ENCODE data around the gene NDUFC2. TPM values are rescaled to one million over a fixed set of nuclear protein-coding genes. Genes with fewer than 3 reads are reported as not detected.
A peak's percentile ranks its signal among the peaks of the same experiment; 100 is the strongest.

NDUFC2 gene
- total and polyA plus RNA-seq, 2 of the 13 experiments (the other 11 are each of a cell fraction or from before 2014, with no cell fraction given) = 256 to 363 TPM

- no peak for TF ChIP-seq ZNF343 (CRISPR knock-in tag; IDR thresholded peaks at IDR 0.05)
- peak; percentile 55; the same call in 1 of the 2 replicates for TF ChIP-seq ZKSCAN8 (CRISPR knock-in tag; IDR thresholded peaks at IDR 0.05; ENCODE audit: borderline replicate concordance)
- TF ChIP-seq ZIK1 (CRISPR knock-in tag; IDR thresholded peaks at IDR 0.05; ENCODE audit: borderline replicate concordance, low read depth) = no peak
- TF ChIP-seq PAWR (CRISPR knock-in tag; IDR thresholded peaks at IDR 0.05; ENCODE audit: borderline replicate concordance) = no peak
- TF ChIP-seq ZSCAN25 (CRISPR knock-in tag; IDR thresholded peaks at IDR 0.05) = no peak
- TF ChIP-seq TCF7 (IDR thresholded peaks at IDR 0.05; ENCODE audit: low read depth) = no peak
- no peak for TF ChIP-seq RFX5 (IDR thresholded peaks at IDR 0.05; ENCODE audit: low read depth, low read length)
- TF ChIP-seq FOXJ3 (CRISPR knock-in tag; IDR thresholded peaks at IDR 0.05; ENCODE audit: borderline replicate concordance) = no peak
- TF ChIP-seq ZNF780A (CRISPR knock-in tag; IDR thresholded peaks at IDR 0.05) = no peak
- TF ChIP-seq, protein P1, sequence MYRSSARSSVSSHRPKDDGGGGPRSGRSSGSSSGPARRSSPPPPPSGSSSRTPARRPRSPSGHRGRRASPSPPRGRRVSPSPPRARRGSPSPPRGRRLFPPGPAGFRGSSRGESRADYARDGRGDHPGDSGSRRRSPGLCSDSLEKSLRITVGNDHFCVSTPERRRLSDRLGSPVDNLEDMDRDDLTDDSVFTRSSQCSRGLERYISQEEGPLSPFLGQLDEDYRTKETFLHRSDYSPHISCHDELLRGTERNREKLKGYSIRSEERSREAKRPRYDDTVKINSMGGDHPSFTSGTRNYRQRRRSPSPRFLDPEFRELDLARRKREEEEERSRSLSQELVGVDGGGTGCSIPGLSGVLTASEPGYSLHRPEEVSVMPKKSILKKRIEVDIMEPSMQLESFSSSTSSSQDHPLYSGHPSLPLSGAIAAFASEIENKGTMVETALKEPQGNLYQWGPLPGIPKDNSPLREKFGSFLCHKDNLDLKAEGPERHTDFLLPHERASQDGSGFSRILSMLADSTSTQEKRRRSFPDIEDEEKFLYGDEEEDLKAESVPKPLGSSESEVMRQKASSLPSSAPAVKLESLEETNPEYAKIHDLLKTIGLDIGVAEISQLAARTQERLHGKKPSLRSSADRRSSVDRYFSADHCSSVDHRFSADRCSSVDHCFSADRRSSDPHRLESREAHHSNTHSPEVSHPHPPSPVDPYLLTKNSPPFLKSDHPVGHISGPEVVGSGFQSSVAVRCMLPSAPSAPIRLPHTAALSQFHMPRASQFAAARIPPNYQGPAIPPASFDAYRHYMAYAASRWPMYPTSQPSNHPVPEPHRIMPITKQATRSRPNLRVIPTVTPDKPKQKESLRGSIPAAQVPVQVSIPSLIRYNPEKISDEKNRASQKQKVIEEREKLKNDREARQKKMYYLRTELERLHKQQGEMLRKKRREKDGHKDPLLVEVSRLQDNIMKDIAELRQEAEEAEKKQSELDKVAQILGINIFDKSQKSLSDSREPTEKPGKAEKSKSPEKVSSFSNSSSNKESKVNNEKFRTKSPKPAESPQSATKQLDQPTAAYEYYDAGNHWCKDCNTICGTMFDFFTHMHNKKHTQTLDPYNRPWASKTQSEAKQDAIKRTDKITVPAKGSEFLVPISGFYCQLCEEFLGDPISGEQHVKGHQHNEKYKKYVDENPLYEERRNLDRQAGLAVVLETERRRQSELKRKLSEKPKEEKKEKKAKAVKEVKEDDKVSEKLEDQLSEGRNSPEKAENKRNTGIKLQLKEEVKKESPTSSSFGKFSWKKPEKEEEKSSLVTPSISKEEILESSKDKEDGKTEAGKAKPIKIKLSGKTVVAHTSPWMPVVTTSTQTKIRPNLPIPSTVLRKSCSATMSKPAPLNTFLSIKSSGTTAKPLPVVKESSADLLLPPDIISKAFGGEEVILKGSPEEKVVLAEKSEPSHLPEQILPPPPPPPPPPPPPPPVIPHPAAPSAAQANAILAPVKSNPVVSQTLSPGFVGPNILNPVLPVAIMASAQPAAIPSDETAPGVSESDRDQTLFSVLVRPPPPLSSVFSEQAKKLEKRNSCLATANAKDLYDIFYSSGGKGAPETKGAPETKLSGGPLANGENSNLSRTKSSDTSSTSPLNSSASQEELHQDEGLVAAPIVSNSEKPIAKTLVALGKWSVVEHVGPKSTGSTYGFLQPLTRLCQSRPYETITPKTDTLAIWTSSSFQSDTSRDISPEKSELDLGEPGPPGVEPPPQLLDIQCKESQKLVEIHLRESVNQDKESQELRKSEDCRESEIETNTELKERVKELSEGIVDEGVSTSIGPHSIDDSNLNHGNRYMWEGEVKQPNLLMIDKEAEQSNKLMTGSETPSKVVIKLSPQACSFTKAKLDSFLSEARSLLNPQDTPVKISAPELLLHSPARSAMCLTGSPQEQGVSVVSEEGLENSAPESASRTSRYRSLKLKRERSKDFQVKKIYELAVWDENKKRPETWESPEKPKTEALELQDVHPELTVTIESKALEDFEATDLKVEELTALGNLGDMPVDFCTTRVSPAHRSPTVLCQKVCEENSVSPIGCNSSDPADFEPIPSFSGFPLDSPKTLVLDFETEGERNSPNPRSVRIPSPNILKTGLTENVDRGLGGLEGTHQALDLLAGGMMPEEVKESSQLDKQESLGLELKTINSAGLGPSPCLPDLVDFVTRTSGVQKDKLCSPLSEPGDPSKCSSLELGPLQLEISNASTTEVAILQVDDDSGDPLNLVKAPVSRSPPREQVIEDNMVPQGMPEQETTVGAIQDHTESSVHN (CRISPR knock-in tag; IDR thresholded peaks at IDR 0.05) = no peak
- TF ChIP-seq HDAC1 (CRISPR knock-in tag; IDR thresholded peaks at IDR 0.05) = no peak
- TF ChIP-seq ZNF737 (CRISPR knock-in tag; IDR thresholded peaks at IDR 0.05; ENCODE audit: borderline replicate concordance) = no peak
- 0 out of 2 replicates have a peak, but pooled peaks have one; percentile 28 for TF ChIP-seq ZNF3 (CRISPR knock-in tag; IDR thresholded peaks at IDR 0.05)
- TF ChIP-seq MTA1 (CRISPR knock-in tag; IDR thresholded peaks at IDR 0.05; ENCODE audit: borderline replicate concordance) = no peak
- TF ChIP-seq NR1H2 (CRISPR knock-in tag; IDR thresholded peaks at IDR 0.05; ENCODE audit: borderline replicate concordance, low read depth) = no peak
- no peak for TF ChIP-seq AGO1 (IDR thresholded peaks at IDR 0.05; ENCODE audit: low read depth, low read length, poor library complexity, severe bottlenecking)
- no peak for TF ChIP-seq ZBTB3 (CRISPR knock-in tag; IDR thresholded peaks at IDR 0.05; ENCODE audit: borderline replicate concordance, low read depth)
- TF ChIP-seq ZNF383 (CRISPR knock-in tag; IDR thresholded peaks at IDR 0.05; ENCODE audit: borderline replicate concordance) = no peak
- TF ChIP-seq ZSCAN9 (CRISPR knock-in tag; IDR thresholded peaks at IDR 0.05; ENCODE audit: borderline replicate concordance) = no peak
- TF ChIP-seq, protein P2, sequence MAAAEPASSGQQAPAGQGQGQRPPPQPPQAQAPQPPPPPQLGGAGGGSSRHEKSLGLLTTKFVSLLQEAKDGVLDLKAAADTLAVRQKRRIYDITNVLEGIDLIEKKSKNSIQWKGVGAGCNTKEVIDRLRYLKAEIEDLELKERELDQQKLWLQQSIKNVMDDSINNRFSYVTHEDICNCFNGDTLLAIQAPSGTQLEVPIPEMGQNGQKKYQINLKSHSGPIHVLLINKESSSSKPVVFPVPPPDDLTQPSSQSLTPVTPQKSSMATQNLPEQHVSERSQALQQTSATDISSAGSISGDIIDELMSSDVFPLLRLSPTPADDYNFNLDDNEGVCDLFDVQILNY (CRISPR knock-in tag; conservative IDR thresholded peaks at IDR 0.05) = no peak
- TF ChIP-seq SOX5 (CRISPR knock-in tag; IDR thresholded peaks at IDR 0.05; ENCODE audit: borderline replicate concordance) = no peak
These were observed 1.2 kb downstream of the NDUFC2 start (continued) for GRCh38 chr11:78078218-78079167.
